Left ventricle myocardium inferior (tissue), 1 donor: ENCODE measurements around the gene BMP6. TPM values are rescaled to one million over a fixed set of nuclear protein-coding genes. Genes with fewer than 3 reads are reported as not detected.

Experiments
- DNase-seq: peaks from one replicate; pipeline ENCODE4 v3.0.0-alpha.2; 2020
- H3K27ac ChIP-seq: fragments of 200-600 bp; replicated peaks from 2 replicates; pipeline ENCODE4 v1.8.0; 2021
- H3K27me3 ChIP-seq: fragments of 200-600 bp; 2 replicates; pipeline ENCODE4 v1.8.0; 2021; ENCODE audit warnings: low read depth
- H3K36me3 ChIP-seq: fragments of 200-600 bp; 2 replicates; pipeline ENCODE4 v1.8.0; 2021
- H3K4me1 ChIP-seq: fragments of 200-600 bp; 2 replicates; pipeline ENCODE4 v1.8.0; 2021
- H3K4me3 ChIP-seq: fragments of 200-600 bp; 2 replicates; pipeline ENCODE4 v1.8.0; 2021; ENCODE audit warnings: mild to moderate bottlenecking, moderate library complexity
- H3K9me3 ChIP-seq: fragments of 200-600 bp; replicated peaks from 2 replicates; pipeline ENCODE4 v1.8.0; 2021
- intact Hi-C: fragments of 100-400 bp; cut with micrococcal nuclease; formaldehyde crosslinking; loops from one replicate; pipeline ENCODE4 v1.11.0; 2022
- total RNA-seq: library from RNA; stranded (reverse); fragmentation: NEBNext Ultra II Directional; extraction: Animal tissue kit (Norgen Biotek cat#: 25700); gene quantifications from one replicate; pipeline ENCODE4 v1.2.1, GENCODE V29; 2021
- TF ChIP-seq, protein P1 (sequence below): fragments of 200-600 bp; IDR thresholded peaks from 2 replicates; pipeline ENCODE4 v1.8.0; 2021; ENCODE audit warnings: antibody characterized with exemption, mild to moderate bottlenecking, borderline replicate concordance
- donor health status: DM: no; HTN: yes; CAD: no; lungs with severe emphysema.

The BMP6 gene
- total RNA-seq, 1 donor from 2014 or later, result 5.2 TPM

DNA sequence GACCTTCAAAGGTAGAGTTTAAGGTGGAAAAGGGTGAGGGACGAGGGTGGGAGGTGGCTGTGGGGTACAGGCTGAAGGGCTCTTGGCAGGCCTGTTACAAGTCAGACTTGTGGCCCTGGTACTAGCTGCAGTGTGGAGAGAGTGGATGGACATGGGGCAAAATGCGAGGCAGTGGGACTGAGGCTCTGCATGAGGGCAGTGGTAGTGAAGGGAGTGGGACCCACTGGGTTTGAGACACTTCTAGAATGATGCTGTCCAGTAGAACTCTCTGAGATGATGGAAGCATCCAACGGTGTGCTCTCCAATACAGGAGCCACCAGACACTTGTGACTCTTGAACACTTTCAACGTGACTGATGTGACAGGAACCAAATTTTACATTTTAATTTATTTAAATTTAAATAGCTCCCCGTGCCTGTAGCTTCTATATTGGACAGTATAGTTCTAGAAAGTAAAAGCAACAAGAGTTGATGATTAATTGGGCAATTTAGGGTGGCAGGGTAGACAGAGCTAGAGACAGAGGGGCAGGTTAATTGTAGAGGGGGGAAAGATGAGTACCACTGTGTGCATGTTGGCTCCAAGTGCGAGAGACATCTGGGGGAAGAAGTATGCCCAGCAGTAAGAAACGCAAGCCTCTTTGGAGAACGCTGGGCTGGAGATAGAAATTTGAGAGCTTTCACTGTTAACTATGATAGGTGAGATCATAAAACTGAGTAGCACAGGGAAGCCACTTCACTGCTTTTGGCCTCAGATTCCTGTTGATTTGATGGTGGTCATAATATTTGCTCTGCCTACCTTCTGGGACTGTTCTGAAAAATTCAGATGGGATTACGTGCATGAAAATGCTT is 107.2 kb downstream of the BMP6 start:
- Histone ChIP-seq H3K4me3 (no peak overlapping the region), H3K36me3 (no peaks in the 10 kb centered on the region), H3K27ac (no peak overlapping the region), H3K4me1 (peaks cover under 1% of the 10 kb centered on the region), H3K27me3 (peaks cover 32% of the 10 kb centered on the region), H3K9me3 (no peaks in the 10 kb centered on the region)
- TF ChIP-seq, protein P1, sequence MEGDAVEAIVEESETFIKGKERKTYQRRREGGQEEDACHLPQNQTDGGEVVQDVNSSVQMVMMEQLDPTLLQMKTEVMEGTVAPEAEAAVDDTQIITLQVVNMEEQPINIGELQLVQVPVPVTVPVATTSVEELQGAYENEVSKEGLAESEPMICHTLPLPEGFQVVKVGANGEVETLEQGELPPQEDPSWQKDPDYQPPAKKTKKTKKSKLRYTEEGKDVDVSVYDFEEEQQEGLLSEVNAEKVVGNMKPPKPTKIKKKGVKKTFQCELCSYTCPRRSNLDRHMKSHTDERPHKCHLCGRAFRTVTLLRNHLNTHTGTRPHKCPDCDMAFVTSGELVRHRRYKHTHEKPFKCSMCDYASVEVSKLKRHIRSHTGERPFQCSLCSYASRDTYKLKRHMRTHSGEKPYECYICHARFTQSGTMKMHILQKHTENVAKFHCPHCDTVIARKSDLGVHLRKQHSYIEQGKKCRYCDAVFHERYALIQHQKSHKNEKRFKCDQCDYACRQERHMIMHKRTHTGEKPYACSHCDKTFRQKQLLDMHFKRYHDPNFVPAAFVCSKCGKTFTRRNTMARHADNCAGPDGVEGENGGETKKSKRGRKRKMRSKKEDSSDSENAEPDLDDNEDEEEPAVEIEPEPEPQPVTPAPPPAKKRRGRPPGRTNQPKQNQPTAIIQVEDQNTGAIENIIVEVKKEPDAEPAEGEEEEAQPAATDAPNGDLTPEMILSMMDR, result no peak
- DNase-seq, result no peak
- intact Hi-C loops, result no loop called here

DNA sequence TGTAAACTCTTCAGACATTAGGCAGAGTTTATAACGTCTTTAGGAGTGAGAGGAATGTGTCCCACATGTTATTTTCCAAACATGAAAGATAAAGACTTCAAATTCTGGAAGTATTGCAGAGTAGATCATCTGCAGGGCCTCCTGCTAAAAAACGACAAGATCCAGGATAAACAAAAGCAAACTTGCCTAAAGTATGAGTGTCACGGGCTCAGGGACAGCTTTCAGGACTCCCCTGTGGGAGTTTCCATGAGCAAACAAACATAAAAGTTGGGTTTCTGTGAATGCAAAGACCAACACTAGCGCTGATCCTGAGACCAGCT is 107.8 kb downstream of the BMP6 start:
- Histone ChIP-seq H3K4me3 (no peak overlapping the region), H3K4me1 (no peaks in the 10 kb centered on the region), H3K36me3 (no peaks in the 10 kb centered on the region), H3K9me3 (no peaks in the 10 kb centered on the region), H3K27ac (no peak overlapping the region), H3K27me3 (peaks cover 32% of the 10 kb centered on the region)
- DNase-seq, result no peak
- intact Hi-C loops, result no loop called here
- TF ChIP-seq, protein P1, result no peak

DNA sequence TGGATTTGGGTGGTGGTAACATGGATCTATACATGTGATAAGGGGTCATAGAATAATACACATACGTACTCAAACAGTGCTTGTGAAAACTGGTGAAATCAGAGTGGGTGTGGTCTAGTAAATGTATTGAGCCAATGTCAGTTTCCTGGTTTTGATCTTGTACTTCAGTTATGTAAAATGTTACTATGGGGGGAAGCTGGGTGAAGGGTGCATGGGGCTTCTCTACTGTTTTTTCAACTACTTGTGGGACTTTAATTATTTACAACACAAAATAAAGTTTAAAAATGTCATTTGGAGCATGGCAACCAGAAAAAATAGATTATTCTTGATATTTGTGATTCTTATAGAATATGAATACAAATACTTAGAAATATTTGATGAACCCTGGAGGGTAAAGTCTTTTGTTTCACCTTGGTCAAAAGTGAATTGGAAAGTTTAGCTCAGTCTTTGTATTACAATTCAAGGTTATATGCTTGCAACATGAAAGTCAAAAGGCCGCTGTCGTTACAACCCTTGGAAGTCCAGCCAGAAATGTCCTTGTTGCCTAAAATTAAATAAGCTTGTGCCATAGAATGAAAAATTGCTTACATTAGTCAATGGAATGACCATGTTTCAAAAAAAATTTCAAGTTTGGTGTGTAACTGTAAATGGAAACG is 110.6 kb downstream of the BMP6 start:
- intact Hi-C loops, result no loop called here
- Histone ChIP-seq H3K27me3 (peaks cover 19% of the 10 kb centered on the region), H3K4me1 (no peaks in the 10 kb centered on the region), H3K36me3 (no peaks in the 10 kb centered on the region), H3K27ac (no peak overlapping the region), H3K4me3 (no peak overlapping the region), H3K9me3 (peaks cover under 1% of the 10 kb centered on the region)
- TF ChIP-seq, protein P1, result no peak
- DNase-seq, result no peak

DNA sequence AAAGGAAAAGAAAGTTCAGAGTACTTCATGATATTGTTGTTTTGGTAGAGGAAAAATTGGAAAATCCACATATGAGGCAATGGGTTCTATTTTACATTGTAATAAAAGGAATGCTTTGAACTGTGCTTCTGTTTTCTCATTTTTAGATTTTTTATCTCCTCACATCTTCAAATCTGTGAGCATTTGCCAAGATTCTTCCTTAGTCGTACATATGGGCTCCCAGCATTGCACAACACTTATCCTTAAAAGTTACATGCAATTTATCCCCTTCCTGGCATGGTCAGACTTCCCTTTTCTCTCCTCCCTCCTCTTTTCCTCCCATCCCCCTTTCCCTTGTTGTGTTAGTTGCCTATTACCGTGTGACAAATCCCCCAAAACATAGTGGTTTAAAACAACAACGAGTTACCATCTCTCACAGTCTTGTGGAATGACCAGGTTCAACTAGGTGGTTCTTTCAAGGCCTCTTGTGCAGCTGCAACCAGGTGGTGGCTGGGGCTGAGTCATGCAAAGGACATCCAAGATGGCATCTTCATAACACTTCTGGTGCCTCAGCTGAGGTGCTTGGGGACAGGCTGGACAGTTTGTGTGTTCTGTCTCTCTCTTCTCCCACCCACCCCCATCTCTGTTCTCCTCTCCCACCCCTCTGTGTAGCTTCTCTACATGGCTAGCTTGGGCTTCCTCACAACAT is 116.0 kb downstream of the BMP6 start:
- H3K9me3 ChIP-seq, result peaks cover 11% of the 10 kb centered on the region
- intact Hi-C loops, result no loop called here
- H3K4me3 ChIP-seq, result no peak overlapping the region
- H3K27ac ChIP-seq, result no peak overlapping the region
- no peaks in the 10 kb centered on the region for H3K36me3 ChIP-seq
- no peaks in the 10 kb centered on the region for H3K27me3 ChIP-seq
- TF ChIP-seq, protein P1, result no peak
- no peaks in the 10 kb centered on the region for H3K4me1 ChIP-seq
- DNase-seq, result no peak

DNA sequence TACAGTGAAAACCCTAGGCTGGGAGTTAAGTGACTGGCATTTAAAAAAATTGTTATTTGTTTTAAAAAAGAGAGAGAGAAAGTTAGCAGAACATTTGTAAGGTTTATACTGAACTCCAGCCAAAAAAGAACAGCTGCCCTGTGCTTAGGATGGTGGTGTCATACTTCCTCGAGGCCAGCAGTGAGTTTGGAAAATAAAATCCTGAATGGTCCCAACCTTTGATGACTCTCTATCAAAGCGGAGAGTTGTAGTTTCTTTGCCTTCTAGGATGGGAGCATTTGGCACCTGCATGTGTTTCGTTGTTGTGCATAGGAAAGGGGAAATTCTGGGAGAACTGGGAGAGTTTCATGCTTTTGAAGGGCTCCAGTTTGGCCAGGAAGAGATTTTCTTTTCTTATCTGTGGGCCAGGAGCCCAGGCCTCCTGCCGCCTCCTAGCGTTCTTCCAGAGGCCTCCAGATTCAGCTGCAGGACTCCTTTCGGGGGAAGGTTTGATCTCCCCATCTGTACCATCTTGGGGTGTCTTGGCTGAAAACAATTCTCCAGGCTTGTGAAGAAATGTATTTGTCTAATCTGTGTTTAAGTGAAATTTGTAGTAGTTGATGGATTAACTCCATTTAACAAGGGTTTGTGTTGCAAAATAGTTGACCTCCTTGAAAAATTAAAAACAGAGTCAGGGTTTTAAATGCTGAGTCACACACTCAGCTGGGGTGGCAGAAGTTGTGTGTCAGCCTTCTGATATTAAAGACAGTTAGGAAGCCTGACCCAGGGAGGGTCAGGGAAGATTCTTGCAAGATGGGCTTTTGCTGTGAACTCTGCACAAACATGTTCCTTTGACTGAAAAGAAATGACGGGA is 121.3 kb downstream of the BMP6 start:
- H3K4me3 ChIP-seq, result no peak overlapping the region
- peaks cover 23% of the 10 kb centered on the region for H3K9me3 ChIP-seq
- no peaks in the 10 kb centered on the region for H3K36me3 ChIP-seq
- H3K27ac ChIP-seq, result peak overlapping the region; percentile 40
- H3K4me1 ChIP-seq, result no peaks in the 10 kb centered on the region
- intact Hi-C loops, result no loop called here
- H3K27me3 ChIP-seq, result no peaks in the 10 kb centered on the region
- DNase-seq, result no peak
- TF ChIP-seq, protein P1, result peak; percentile 36
